Stimulated activated memory B cell treated with anti-CD40 and anti-IgM and Interleukin-4, amounts not matched to agents 10 μg/mL and 1 μg/mL and 100 μg/mL, for 72 hours (primary cell): ENCODE measurements around the gene CYP46A1.

Source experiments
- ATAC-seq: fragments of 150-1000 bp; cut with Tn5 transposase; 2 replicates; pipeline ENCODE4 v1.10.0; 2021
- H3K27ac Mint-ChIP-seq: one replicate; pipeline ENCODE4 v1.8.0; 2022; ENCODE audit warnings: mild to moderate bottlenecking, mixed read lengths
- H3K27me3 Mint-ChIP-seq: one replicate; pipeline ENCODE4 v1.8.0; 2022; ENCODE audit warnings: mixed read lengths
- H3K36me3 Mint-ChIP-seq: one replicate; pipeline ENCODE4 v1.8.0; 2022; ENCODE audit warnings: mixed read lengths
- H3K4me1 Mint-ChIP-seq: one replicate; pipeline ENCODE4 v1.8.0; 2022; ENCODE audit warnings: mixed read lengths
- H3K4me3 Mint-ChIP-seq: one replicate; pipeline ENCODE4 v1.8.0; 2022; ENCODE audit warnings: mild to moderate bottlenecking, moderate library complexity, mixed read lengths
- H3K9me3 Mint-ChIP-seq: one replicate; pipeline ENCODE4 v1.8.0; 2022; ENCODE audit warnings: mixed read lengths

Gene CYP46A1

DNA sequence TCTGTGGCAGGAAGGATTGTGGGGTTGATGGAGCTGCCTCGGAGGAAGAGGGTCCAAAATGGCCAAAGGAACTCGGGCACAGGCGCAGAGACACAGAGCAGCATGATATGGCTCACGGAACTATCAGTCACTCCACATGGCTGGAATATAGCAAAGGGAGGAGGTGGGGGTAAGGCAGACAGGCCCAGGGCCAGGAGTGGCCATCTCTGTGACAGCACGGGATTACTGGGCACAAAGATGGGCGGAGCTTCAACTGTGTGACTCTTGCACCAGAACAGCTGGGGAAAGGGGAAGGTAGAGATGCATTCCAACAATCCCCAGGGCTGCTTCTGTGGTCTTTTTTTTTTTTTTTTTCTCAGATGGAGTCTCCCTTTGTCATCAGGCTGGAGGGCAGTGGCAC, 84.3 kb downstream of the CYP46A1 start:
- no peak overlapping the region for H3K27ac Mint-ChIP-seq

DNA sequence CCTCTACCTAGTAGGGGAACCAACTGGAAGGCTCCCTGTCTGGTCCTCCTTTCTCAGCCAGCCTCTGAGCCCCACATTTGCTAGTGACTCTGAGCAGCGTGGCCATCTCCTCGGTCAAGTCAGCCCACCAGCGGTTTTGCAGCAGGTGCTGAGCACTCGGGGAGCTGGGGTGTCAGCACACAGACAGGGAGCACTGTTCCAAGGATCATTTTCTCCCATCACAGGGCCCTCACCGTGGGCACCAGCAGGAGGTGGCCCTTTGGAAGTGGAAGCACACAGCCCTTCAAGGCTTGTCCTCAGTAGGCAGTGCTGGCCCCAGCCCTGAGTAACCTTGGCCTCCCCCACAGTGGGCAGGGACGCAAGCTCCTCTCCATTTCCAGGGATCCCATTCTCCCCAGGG, 85.0 kb downstream of the CYP46A1 start:
- Mint-ChIP-seq H3K4me1 (no peaks in the 10 kb centered on the region), H3K27ac (no peak overlapping the region), H3K4me3 (no peak overlapping the region), H3K27me3 (peaks cover 12% of the 10 kb centered on the region), H3K36me3 (no peaks in the 10 kb centered on the region), H3K9me3 (peaks cover 6% of the 10 kb centered on the region)
- ATAC-seq, result no peak

More for the DNA sequence above, 84.3 kb downstream of the CYP46A1 start:
- no peaks in the 10 kb centered on the region for H3K4me1 Mint-ChIP-seq
- ATAC-seq, result no peak
- no peak overlapping the region for H3K4me3 Mint-ChIP-seq
- H3K9me3 Mint-ChIP-seq, result peaks cover 6% of the 10 kb centered on the region
- no peaks in the 10 kb centered on the region for H3K36me3 Mint-ChIP-seq
- peaks cover 8% of the 10 kb centered on the region for H3K27me3 Mint-ChIP-seq

DNA sequence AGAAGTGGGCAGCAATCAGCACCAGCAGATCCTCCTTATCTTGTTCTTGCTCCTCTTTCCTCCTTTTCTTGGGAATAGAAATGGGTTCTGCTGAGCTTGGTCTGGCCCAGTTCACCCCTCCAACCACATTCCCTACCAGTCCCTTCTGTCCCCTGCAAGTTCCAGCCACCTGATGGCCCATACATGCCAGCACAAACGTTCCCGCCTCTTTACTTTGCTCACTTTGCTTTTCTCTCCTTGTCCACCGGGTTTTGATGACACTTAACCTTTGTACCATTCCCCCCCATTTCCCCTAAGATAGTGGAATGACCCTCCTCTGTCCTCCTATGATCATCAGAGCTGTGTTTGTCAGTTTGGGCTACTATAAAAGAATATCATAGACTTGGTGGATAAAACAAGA, 85.7 kb downstream of the CYP46A1 start:
- H3K4me3 Mint-ChIP-seq, result no peak overlapping the region
- H3K27ac Mint-ChIP-seq, result no peak overlapping the region
- no peaks in the 10 kb centered on the region for H3K4me1 Mint-ChIP-seq
- H3K36me3 Mint-ChIP-seq, result no peaks in the 10 kb centered on the region
- H3K9me3 Mint-ChIP-seq, result peaks cover 6% of the 10 kb centered on the region
- no peak for ATAC-seq
- peaks cover 19% of the 10 kb centered on the region for H3K27me3 Mint-ChIP-seq

DNA sequence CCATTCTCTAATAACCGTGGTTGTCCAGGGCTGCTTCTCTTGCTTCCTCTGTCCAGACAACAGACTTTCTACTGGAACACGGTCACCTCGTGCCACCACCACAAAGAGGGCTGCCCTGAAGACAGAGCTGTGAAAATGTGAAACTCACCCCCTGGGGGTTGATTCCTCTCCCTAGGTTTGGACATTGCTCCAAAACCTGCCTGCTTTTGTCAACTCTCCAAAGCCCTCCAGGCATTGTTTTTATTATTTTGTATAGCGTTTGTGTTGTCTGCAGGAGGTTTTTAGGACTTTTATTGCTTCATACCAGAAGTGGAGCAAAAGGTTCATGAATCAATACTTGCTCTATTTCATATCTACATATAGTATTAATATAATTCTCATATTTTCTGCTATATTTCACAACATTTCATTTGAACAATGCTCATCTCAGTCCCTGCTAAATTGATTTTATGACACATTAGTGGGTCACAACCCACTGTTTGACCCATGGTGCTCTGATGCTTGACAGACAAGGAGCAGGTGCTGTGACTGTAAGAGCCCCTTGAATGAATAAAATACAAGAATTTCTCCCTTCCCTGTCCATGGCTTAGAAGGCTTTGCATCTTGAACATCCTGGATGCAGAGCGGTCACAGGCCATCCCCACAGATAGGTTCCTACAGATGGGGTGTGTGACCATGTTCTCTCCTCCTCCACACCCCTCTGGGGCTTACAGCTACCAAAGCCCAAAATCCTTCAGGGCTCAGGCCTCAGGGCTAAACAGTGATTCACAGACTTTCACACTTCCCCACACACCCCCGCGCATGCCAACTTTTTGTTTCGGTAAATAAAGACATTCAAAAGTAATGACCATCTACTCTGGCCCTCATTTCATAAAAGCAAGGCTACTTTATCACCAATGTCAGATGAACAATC, 88.5 kb downstream of the CYP46A1 start:
- H3K4me1 Mint-ChIP-seq, result no peaks in the 10 kb centered on the region
- no peaks in the 10 kb centered on the region for H3K36me3 Mint-ChIP-seq
- H3K4me3 Mint-ChIP-seq, result no peak overlapping the region
- no peak for ATAC-seq
- peaks cover 27% of the 10 kb centered on the region for H3K27me3 Mint-ChIP-seq
- H3K9me3 Mint-ChIP-seq, result peaks cover 6% of the 10 kb centered on the region
- H3K27ac Mint-ChIP-seq, result no peak overlapping the region

DNA sequence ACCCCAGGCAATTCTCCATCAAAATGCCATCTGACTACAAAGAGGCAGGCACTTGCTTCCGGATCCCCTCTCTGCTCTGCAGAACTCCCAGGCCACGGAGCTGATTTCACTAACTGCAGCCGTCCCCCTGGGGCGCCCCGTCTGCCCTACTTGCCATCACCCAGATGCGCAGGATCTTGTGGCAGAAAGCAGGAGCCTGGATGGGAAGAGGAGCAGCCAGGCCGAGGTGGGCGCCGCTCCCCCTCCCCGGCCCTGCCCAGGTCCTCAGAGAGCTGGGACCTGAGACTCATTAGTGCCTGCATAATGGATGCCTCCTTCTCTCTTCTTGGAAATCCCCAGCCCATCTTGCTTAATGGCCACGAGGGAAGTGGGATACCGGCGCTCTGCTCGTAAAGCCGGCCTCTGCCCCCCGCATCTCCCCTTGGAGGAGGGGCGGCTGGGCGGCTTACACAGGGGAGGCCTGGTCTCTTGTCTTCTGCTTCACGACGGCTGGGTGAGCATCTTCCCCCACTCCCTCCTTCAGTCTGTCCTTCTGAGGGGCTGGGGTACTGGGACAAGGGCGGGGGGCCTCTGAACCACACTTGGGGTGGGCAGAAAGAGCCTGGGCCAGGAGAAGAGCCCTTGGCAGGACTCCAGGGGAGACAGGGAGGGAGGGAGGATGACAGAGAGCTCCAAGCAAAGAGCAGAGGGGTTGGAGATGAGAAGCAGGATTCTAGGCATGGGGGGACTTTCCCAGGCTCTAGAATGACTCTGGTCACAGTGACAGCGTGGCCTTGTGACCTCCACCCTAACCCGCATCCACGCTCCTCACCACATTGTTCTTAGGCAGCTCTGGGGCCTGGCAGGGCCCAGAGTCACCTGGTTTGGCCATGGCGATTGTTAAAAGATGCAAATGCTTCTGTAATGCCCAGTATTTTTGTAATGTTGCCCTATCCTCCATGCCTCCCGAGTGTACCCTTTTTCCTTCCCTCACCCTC, 89.7 kb downstream of the CYP46A1 start:
- no peak overlapping the region for H3K4me3 Mint-ChIP-seq
- no peaks in the 10 kb centered on the region for H3K4me1 Mint-ChIP-seq
- H3K27me3 Mint-ChIP-seq, result peaks cover 31% of the 10 kb centered on the region
- H3K27ac Mint-ChIP-seq, result no peak overlapping the region
- H3K36me3 Mint-ChIP-seq, result no peaks in the 10 kb centered on the region
- no peak for ATAC-seq
- peaks cover 14% of the 10 kb centered on the region for H3K9me3 Mint-ChIP-seq

DNA sequence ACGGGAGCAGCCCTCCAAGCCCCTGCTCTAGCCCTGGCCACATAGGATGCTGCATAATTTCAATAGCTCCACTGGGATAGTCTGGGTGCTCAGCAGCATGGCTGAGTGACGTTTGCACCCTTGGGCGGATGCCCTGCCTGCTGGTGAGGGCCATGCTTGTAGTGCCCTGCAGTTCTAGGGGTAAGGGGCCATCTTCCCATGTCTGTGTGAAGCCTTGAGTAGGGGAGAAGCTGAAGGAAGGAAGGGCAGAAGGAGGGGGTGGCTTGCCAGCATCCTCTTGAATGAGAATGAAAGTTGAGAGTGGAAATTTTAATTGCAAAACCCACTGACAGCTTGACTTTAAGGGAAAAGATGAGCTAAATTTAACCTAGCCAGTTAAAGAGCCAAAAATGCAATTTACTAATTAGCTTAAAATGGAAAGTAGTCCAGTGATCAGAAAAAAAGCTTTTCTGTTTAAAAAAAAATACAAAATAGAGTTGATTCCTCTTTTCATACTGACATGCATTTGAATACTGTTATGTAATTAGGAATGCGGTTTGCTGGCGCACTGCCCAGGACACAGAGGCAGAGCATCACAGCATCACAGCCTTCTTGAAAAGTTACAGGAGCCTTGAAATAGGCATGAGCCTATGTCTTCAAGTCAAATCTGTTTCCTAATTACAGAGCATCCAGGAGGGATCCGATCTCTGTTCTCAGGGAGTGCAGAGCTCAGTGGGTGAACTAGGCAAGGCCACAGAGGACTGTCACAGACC, 90.6 kb downstream of the CYP46A1 start:
- H3K27me3 Mint-ChIP-seq, result peaks cover 37% of the 10 kb centered on the region
- ATAC-seq, result no peak

DNA sequence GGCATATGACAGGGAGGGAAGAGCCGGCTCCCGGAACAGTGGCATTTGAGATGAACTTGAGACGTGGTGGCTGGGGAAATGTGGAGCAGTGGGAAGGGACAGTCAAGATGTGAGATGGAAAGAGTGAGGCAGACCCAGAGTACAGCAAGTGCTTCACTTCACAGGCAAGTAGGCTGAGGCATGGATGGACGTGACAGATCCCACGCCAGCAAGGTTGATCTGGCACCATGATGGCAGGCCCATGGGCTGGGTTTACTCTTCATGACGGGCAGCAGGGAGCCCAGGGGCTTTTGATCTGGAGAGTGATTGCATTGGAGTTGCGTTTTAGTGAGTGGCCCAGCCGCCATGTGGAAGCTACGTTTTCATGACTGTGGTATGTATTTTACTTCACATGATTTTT, 91.3 kb downstream of the CYP46A1 start:
- H3K27me3 Mint-ChIP-seq, result peaks cover 37% of the 10 kb centered on the region
- H3K36me3 Mint-ChIP-seq, result no peaks in the 10 kb centered on the region
- no peak overlapping the region for H3K27ac Mint-ChIP-seq
- ATAC-seq, result no peak
- H3K4me3 Mint-ChIP-seq, result no peak overlapping the region
- H3K4me1 Mint-ChIP-seq, result no peaks in the 10 kb centered on the region
- peaks cover 19% of the 10 kb centered on the region for H3K9me3 Mint-ChIP-seq

More for the DNA sequence above, 90.6 kb downstream of the CYP46A1 start:
- H3K9me3 Mint-ChIP-seq, result peaks cover 22% of the 10 kb centered on the region
- no peaks in the 10 kb centered on the region for H3K4me1 Mint-ChIP-seq
- H3K4me3 Mint-ChIP-seq, result no peak overlapping the region
- H3K36me3 Mint-ChIP-seq, result no peaks in the 10 kb centered on the region
- H3K27ac Mint-ChIP-seq, result no peak overlapping the region
